Suppressor macrophage treated with lipopolysaccharide for 1 hour (primary cell): ENCODE measurements around the gene AK9.

Experiments
- DNase-seq, 3 donors: peaks; one replicate each; pipeline ENCODE4 v3.0.0-alpha.2; 2020 to 2022

Gene AK9

DNA sequence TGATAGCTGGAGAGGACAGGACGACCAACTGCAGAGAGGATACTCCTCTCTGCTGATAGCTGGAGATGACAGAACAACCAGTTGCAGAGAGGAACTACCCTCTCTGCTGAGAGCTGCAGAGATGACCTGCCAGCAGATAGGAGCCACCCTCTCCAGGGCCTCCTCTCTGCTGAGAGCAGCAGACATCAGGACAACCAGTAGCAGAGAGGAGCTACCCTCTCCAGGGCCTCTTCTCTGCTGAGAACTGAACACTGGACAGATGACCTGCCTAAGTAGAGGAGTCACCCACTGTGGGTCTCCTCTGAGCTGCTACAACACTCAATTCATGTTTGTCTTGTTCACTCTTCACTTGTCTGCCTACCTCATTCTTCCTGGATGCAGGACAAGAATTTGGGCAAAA is 180.6 kb downstream of the AK9 start:
- no peak for DNase-seq

- DNase-seq, result peak in 2 of 3 donors; percentile 26 to 33
Measured at GRCh38 chr6:109508166-109508860, 182.7 kb downstream of the AK9 start.

- no peak for DNase-seq
Measured at GRCh38 chr6:109507490-109508072, 183.4 kb downstream of the AK9 start.

DNA sequence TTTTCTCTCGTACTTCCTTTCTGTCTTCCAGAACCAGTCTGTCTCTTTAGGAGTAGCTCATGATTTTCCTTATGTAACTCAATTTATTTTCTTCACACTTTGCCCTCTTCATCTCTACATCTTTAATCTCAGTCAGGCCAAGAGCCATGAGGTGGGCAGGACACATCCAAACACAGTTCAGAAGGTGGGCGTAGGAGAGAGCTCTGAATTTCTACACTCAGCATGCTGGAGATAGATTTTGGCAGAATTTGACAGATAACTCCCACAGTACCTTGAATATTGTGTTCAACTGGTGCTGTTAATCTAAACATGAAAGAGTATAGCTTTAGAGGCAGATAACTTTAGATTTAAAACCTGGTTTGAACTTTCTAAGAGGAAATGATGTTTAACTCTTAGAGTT is 184.2 kb downstream of the AK9 start:
- no peak for DNase-seq

- DNase-seq, result no peak
Measured at GRCh38 chr6:109506314-109506713, 184.7 kb downstream of the AK9 start.

GRCh38 chr6:109503327-109504224 is 187.4 kb downstream of the AK9 start:
- peak in 2 of 3 donors; percentile 36 to 40 for DNase-seq

GRCh38 chr6:109498936-109499335 is 192.1 kb downstream of the AK9 start:
- DNase-seq, result no peak

GRCh38 chr6:109498052-109498451 is 192.9 kb downstream of the AK9 start:
- no peak for DNase-seq

DNA sequence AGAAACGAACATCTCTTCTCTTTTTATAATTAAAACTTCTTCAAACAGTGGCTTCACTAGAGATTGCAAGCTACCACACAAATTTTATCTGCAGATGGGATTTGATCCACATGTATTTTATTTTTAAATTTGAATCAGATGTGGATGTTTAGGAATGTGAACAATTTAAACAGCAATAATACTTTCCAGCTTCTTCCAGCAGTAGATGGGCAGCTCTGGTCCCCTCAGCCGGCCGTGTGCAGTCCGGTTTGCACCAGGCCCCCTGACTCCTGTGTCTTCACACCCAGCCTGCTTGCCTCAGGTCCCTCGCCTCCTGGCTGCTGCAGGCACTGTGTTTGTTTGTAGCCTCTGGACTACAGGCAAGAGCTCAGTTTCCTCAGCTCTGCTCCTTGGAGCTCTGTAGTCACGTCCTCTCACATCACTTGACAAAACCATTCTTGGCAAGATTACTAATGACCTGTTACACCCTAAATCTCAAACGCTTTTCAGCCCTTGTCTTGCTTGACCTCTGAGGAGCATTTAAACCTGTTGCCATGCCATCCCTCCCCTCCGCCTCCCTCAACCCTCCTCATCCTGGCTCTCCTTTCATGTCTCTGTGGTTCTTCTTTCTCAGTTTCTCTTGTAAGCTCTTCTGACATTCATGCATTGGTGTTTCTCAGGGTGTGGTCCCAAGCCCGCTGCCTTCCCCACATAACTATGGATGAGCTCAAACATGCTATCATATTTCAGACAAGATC is 194.8 kb downstream of the AK9 start:
- no peak for DNase-seq

GRCh38 chr6:109493865-109494264 is 197.1 kb downstream of the AK9 start:
- DNase-seq, result peak; percentile 45 to 58 (median 56)

DNA sequence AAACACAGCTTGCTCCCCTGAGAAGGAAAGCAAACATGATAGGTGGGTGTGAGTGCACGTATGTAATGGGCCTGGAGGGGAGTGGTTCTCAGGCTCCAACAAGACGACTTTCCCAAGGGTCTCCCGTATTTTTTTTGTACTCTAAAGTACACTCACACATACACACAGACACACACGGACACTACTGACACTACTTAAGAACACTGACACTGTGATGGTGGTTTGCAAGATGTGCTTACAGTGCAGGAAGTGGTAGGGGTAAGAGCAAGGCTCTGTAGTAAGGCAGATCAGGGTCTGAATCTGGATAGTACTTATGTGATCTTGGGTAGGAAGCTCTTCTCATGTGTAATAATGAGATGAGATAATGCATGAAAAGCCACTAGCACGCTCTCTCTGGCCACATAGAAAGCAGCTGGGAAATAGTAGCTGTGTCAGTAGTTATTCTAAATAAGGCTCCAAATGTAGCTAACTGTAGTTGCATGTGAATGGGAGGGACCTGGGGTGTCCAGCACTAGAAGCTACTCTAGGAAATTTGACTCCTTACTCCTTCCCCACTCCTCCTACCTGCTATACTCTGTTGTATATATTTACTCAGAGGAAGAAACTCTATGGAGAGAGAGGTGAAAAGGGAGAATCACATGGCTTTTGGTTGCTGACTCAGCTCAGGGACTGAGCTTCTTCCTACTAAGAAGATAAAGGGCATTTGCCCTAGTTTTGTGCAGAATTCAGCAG is 199.6 kb downstream of the AK9 start:
- no peak for DNase-seq

DNA sequence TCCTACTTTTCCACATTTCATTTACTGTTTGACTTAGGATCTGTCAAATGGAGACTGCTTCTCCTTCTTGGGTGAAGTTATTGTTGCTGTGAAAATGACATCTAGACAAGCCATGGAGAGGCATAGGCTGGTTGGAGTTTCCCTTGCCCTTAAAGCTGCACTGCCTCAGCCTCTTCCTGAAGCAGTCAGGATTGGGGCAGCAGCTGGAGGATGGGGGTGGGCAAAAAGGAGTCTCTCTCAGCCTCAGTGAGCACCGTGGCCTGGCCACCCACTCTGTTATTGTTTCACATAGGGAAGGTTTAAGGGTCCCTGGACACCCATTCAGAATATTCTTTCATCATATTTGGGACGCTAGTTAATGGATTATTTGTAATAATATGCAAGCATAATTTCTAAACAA is 200.3 kb downstream of the AK9 start:
- no peak for DNase-seq

DNA sequence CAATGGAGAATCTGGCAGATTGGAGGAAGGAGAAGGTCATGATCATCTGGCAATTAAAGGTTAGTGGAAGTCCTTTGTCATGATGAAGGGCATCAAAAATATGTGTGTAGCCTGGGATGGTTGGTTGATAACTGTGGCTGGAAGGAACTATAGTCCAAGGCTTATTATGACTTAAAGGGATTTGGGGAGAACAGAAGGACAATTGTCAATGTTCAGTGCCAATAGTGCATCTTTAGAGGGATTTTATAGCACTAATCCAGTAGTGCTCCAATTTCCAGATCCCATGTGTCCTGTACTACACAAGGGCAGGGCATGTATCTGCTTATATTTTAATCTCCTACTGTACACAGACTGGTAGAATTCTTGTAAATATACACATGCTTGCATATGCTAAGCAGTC is 203.0 kb downstream of the AK9 start:
- DNase-seq, result no peak

DNA sequence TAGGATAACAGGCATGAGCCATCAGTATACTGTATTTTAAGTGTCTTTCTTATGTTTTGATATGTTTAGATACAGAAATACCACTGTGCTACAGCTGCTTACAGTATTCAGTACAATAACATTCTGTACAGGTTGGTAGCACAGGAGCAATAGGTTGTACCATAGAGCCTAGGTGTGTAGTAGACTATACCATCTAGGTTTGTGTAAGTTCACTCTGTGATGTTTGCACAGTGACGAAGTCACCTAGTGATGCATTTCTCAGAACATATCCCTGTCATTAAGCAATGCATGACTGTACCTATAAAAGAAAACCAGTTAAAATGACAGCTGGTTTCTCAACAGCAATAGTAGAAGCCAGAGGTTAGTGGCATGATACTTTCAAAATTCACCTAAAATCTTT is 204.9 kb downstream of the AK9 start:
- DNase-seq, result no peak

DNA sequence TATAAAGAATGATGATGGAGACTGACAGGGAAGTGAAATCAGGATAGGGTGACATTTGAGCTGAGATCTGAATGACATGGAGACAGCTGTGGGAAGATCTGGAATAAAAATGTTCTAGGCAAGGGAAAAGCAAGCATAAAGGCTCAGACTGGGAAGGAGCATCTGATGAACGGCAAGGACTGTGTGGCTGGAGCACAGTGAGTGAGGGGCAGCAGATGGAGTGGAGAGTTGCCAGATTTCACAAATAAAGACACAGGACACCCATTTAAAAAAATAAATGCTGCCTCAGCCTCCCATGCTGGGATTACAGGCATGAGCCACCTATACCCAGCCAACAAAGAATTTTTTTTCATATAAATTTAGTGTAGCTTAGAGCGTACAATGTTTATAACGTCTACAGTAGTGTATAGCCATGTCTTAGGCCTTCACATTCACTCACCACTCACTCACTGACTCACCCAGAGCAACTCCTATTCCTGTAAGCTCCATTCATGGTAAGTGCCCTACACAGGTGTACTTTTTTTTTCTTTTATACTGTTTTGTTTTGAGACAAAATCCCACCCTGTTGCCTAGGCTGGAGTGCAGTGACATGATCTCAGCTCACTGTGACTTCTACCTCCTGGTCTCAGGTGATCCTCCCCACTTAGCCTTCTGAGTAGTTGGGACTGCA is 205.6 kb downstream of the AK9 start:
- no peak for DNase-seq

GRCh38 chr6:109484122-109484521 is 206.9 kb downstream of the AK9 start:
- no peak for DNase-seq

DNA sequence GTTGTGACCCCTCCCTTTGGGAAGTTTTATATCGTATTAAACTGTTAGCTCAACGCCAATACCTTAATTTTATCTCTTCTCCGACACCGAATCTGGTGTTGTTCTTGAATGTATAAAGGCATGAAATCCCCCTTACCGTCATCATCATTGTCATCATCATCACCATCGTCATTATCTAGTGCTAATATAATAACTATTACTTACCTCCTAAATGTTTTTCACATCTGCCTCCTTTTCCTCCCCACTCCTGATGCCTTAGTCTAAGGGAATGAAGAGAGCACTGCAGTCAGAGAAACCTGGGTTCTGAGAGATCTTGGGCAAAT is 207.3 kb downstream of the AK9 start:
- DNase-seq, result peak in 1 of 3 donors; percentile 63

GRCh38 chr6:109482905-109483734 is 207.9 kb downstream of the AK9 start, which contains the start of gene ZBTB24:
ZBTB24 (minus strand) TSS chr6:109483219; CDS start chr6:109482026, 1,193 bp downstream.
- DNase-seq, result peak; percentile 94 to 98 (median 97)

DNA sequence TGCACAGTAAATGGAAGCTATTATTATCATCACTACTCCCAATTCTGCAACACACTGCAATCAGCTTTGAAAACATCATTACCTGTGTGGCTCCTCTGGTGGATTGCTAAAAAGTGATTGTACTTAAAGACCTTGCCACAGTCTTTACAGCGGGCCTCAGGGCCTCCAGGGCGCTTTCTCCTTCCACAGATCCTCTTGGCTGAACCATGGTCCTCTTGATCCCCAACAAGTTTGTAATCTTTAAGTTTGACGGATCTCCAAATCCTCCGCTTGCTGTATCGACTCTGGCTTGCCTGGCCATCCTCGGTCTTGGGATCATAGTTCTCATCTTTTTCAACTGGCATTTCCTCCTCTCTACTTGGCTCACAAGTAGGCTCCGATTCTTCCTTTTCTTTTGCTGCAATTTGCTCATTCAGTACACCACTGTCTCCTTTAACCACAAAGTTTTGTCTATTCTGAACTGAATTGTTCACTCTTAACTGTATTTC is 210.0 kb downstream of the AK9 start:
- DNase-seq, result no peak

- no peak for DNase-seq
Measured at GRCh38 chr6:109478841-109479624, 212.0 kb downstream of the AK9 start.
